ENCODE measurements around the gene EXT2. TPM values are rescaled to one million over a fixed set of nuclear protein-coding genes. Genes with fewer than 3 reads are reported as not detected.

The EXT2 gene
- total RNA-seq, 3 donors from 2014 or later, result 82.1 to 108 (median 96.9) TPM

DNA sequence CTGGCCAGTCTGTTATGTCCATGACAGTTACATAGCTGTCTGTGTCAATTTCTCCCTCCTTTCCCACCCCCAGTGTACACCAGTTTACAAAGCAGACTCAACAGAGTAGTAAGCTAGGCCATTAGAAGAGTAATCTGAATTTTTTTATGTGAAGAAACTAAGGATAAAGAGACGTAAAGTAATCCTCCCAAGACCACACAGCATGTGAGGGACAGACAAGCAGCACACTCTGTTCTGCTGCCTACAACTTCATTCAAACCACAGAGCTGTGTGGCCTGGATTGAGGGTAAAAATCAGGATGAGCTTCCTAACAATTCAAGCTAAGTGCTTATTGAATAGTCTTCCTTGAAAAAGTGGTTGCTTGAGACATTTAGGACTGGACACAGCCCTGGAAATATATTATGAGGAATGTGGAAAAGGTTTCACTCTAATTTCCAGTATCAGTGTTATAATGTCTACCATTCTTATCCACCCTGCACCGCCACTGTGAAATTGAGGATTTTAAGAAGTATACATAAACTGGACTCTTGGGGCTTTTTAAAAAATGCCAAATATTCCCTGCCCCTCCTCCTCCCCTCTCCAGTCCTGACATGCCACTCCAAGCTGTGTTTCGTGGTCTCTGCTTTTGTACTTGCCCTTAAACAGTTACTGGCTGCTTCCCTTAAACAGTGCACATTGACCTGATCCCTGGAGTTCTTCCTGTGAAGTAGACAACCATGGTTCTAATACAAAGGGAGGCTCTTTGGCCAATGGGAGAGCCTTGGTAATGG lies 40.9 kb downstream of the EXT2 start:
- no peaks in the 10 kb centered on the region for H3K27me3 ChIP-seq
- no peak for DNase-seq (ENCODE audit: low spot score in 2 of 2)
- H3K9me3 ChIP-seq, result no peaks in the 10 kb centered on the region
- no peak overlapping the region for H3K4me3 ChIP-seq
- no peak for TF ChIP-seq POLR2A (IDR thresholded peaks at IDR 0.05)
- TF ChIP-seq CTCF (IDR thresholded peaks at IDR 0.05), result no peak
- TF ChIP-seq POLR2AphosphoS5 (IDR thresholded peaks at IDR 0.05), result no peak
- H3K36me3 ChIP-seq, result no peaks in the 10 kb centered on the region
- intact Hi-C loops (cut with DNase I; ENCODE audit: low total_unique reads), result no loop called here
- H3K27ac ChIP-seq, result no peak overlapping the region
- no peaks in the 10 kb centered on the region for H3K4me1 ChIP-seq

DNA sequence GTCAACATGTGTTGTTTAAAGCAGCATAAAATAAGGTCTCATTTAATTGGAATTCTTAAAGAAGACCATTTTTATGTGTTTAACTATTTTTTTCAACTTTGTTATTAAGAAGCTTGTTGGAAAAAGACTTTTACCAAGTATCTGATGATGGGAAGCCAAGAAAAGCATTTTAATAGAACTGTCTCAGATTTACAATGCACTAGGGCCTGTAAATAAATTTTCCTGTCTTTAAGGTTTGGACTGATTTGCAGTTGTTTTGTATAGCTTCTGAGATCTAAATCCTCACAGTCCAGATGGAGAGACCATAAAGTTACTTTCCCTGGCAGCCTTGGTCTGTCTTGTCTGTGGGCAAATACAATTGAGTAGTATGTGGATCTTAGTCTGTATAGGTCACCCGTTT lies 41.6 kb downstream of the EXT2 start:
- no peak overlapping the region for H3K4me3 ChIP-seq
- no peak for DNase-seq (ENCODE audit: low spot score in 2 of 2)
- no peaks in the 10 kb centered on the region for H3K27me3 ChIP-seq
- intact Hi-C loops (cut with DNase I; ENCODE audit: low total_unique reads), result no loop called here
- no peak for TF ChIP-seq POLR2AphosphoS5 (IDR thresholded peaks at IDR 0.05)
- no peak for TF ChIP-seq POLR2A (IDR thresholded peaks at IDR 0.05)
- TF ChIP-seq CTCF (IDR thresholded peaks at IDR 0.05), result no peak
- H3K36me3 ChIP-seq, result no peaks in the 10 kb centered on the region
- no peaks in the 10 kb centered on the region for H3K9me3 ChIP-seq
- H3K4me1 ChIP-seq, result no peaks in the 10 kb centered on the region
- no peak overlapping the region for H3K27ac ChIP-seq

DNA sequence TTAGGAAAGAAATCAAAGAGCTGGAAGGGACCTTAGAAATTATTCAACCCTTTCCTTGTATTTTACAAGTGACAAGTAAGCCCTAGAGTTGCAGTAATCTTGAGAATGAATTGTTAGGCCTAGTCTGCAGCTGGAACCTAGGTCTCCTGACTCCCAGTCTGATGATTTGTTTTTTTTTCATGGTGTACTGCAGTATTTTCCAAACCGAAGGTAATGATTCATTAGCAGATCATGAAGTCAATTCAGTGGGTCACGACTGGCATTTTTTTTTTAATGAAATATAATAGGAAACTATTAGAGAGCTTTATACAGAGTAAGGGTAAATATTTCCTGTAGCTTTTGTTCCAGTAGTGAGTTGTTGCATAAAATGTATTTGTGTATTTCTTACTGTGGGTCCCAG lies 42.8 kb downstream of the EXT2 start:
- Histone ChIP-seq H3K9me3 (no peaks in the 10 kb centered on the region), H3K27ac (no peak overlapping the region), H3K36me3 (no peaks in the 10 kb centered on the region), H3K27me3 (no peaks in the 10 kb centered on the region), H3K4me3 (no peak overlapping the region), H3K4me1 (no peaks in the 10 kb centered on the region)
- intact Hi-C loops (cut with DNase I; ENCODE audit: low total_unique reads), result no loop called here
- TF ChIP-seq POLR2AphosphoS5 (IDR thresholded peaks at IDR 0.05), result no peak
- TF ChIP-seq POLR2A (IDR thresholded peaks at IDR 0.05), result no peak
- no peak for TF ChIP-seq CTCF (IDR thresholded peaks at IDR 0.05)
- no peak for DNase-seq (ENCODE audit: low spot score in 2 of 2)

GRCh38 chr11:44138980-44139379 lies 43.5 kb downstream of the EXT2 start:
- no peak for DNase-seq (ENCODE audit: low spot score in 2 of 2)
- Histone ChIP-seq H3K27ac (no peak overlapping the region), H3K4me1 (no peaks in the 10 kb centered on the region), H3K27me3 (no peaks in the 10 kb centered on the region), H3K36me3 (no peaks in the 10 kb centered on the region), H3K9me3 (no peaks in the 10 kb centered on the region), H3K4me3 (no peak overlapping the region)
- intact Hi-C loops (cut with DNase I; ENCODE audit: low total_unique reads), result no loop called here
- TF ChIP-seq POLR2AphosphoS5 (IDR thresholded peaks at IDR 0.05) (no peak), CTCF (IDR thresholded peaks at IDR 0.05) (no peak), POLR2A (IDR thresholded peaks at IDR 0.05) (no peak)

- Histone ChIP-seq H3K4me3 (no peak overlapping the region), H3K27ac (no peak overlapping the region), H3K4me1 (no peaks in the 10 kb centered on the region), H3K9me3 (no peaks in the 10 kb centered on the region), H3K27me3 (no peaks in the 10 kb centered on the region), H3K36me3 (no peaks in the 10 kb centered on the region)
- no peak for TF ChIP-seq POLR2AphosphoS5 (IDR thresholded peaks at IDR 0.05)
- no peak for TF ChIP-seq CTCF (IDR thresholded peaks at IDR 0.05)
- no peak for TF ChIP-seq POLR2A (IDR thresholded peaks at IDR 0.05)
- no peak for DNase-seq (ENCODE audit: low spot score in 2 of 2)
- intact Hi-C loops (cut with DNase I; ENCODE audit: low total_unique reads), result no loop called here
Observed at GRCh38 chr11:44139565-44140330, 44.3 kb downstream of the EXT2 start.
